Stimulated activated CD8-positive, alpha-beta memory T cell treated with anti-CD3 and anti-CD28 coated beads, Interleukin-15, amount 100 ng/mL, for 4 hours (primary cell): ENCODE measurements around the gene C1RL.

Source experiments
- DNase-seq, 2 donors: peaks; one replicate each; pipeline ENCODE4 v3.0.0-alpha.2; 2020; ENCODE audit warnings: low read depth in 2 of 2

The C1RL gene

DNA sequence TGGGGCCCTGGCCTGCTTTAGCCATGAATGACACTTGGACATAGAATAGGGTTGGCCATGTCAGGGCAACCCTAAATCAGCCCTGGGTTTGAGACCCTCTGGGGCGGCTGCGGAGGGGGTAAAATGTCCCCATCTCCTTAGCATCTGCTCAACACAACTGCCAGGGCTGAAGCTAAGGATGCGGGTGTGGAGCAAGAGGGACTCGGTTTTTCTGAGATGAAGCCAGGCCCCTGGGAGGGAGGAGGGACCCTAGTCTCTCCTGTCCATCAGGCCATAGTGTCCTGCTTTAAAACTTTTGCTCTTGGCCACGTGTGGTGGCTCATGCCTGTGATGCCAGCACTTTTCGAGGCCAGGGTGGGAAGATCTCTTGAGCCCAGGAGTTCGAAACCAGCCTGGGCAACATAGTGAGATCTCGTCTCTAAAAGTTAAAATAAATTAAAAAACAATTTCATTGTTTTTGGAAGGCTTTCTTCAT lies 16.0 kb downstream of the C1RL start:
- DNase-seq = no peak

DNA sequence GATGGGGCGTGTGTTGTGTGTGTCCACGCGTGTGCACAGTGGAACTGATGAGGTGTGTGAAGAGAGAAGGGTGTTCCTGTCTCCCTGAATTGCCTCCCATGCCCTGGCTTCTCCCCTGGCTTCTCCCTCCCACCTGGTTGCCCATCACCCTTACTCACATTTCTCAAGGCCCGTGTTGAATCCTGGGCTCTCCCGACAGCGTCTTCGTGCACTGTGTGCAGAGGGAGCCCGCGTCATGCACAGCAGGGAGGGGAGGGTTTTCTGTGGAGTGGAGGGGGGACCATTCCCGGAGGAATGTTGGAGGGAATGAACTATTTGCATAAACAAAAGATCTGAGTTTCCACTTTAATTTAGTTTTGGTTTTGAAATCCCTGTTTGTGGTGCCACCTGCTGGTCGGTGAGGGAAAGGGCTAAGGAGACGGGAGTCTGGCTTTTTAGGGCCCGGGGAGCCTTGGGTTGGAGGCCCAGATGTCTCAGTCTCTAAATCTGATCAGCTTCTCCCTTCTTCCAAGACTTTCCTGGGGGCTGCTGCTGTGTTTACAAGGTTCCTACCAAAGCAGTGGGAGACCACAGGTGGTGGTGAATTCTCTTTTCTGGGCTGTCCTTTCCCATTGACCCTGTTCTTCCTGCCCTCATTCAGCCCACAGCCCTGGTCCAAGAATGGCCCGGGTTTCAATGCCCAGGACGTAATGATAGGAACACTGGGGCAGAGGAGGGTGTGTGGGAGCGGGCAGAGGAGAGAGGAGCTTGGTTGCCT lies 16.6 kb downstream of the C1RL start, which contains the start of gene C1R:
Gene C1R, minus strand, starts transcription at position 217 of the 757 bp plus-strand sequence. Its CDS starts 57 bp downstream, at position 160.
- DNase-seq = peak in 1 of 2 donors; percentile 32

DNA sequence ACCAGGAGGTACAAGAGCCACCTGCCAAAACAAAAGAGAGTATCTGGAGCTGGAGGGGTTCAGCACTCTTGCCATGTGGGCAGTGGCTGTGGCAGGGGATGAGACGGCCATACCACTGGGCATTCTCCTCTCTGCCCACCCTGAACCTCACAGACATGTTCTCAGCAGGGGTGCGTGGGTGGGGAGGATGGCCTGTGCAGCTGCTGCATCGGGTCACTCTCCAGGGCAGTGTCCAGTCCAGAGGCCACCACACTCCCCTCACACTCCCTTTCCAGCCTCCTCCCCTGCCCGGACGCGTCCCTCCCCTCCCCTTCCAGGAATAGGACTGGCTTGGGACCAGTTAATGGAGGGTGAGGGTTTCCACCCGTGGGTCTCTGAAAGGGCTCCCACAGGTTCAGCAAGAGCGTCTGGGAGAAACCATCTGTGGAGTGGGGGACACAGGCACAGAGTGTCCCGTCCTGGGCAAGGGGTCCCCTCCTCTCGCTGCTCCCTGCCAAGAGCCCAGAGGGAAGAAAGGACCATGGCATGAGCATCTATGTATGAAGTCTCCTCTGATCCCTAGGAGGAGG lies 17.3 kb downstream of the C1RL start:
- no peak for DNase-seq

DNA sequence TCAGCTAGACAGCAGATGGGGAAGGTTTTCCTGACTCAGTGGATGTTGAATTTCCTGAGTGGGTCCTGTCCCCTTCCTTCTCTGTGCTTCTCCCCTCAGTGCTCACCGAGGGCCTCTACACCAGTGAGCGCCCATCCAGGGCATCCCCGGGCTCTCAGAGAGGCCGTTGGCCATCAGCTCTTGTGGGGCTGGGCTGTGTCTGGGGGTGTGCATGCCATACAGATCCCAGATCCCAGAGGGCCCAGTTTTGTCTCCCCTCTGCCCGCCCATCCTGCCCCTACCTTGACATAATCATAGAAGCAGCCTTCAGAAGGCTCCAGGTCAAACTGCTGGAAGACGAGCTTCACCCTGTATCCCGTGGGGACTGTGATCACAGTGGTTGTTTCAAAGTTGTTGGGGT lies 17.8 kb downstream of the C1RL start:
- no peak for DNase-seq

DNA sequence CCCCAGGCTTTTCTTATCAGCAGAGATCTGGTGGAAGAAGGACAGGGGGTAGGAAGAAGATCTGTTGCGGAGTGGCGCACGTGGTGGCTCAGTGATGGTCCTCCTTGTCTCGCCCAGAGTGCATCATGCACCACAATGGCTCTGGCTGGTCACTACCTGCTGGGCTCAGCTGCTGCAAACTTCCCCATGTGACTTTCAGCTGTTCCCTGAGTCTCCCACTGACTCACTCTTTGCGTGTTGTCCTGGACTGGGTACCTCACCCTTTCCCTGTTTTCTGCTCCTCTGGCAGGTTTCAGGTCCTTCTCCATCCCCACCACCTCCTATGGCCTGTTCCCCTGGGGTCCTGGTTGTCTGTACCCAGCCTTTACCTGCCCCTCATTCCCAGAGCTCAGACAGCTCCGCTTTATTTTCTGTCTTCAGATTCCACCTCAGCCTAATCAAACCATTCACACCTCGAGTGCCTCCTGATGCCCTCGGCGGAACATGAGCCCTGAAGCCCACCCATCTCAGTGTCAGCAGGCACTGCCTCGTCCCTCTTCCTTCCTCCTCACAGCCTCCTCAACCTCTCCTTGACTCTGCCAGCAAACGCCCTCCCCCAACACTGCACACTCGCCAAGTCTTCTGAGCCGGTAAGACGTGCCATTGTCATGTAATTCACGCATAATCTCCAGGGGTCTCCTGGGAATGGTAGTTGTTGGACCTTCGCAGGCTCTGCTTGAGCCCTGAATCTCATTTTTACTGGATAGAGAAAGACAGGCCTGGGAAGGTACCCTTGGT lies 18.6 kb downstream of the C1RL start:
- no peak for DNase-seq

DNA sequence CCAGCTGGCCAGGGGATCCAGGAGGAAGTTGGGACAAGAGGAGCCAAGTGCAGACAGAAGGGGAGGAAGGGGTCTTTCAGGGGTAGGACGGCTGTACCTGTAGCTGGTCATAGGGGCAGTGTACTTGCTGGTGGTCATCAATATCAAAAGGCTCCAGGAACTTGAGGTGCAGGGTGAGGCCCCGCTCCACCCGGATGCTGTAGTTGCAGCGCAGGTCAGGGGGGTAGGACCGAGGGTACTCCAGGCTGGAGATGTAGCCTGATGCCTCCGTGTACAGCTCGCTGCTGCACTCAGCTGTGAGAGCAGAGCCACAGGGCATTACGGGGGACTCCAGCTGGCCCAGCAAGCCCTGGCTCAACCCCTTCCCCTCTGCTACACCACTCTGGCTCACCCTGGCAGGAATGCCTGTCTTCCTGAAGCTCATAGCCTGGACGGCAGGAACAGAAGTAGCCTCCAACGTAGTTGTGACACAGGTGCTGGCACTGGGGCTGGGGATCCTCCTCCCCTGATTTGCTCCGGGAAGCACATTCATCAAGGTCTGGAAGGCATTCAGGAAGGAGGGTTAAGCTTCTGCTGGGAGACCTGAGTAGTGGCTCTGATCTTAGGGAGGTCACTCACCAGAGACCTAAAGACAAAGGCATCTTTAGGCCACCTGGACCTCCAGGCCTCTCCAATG lies 19.7 kb downstream of the C1RL start:
- DNase-seq = no peak

DNA sequence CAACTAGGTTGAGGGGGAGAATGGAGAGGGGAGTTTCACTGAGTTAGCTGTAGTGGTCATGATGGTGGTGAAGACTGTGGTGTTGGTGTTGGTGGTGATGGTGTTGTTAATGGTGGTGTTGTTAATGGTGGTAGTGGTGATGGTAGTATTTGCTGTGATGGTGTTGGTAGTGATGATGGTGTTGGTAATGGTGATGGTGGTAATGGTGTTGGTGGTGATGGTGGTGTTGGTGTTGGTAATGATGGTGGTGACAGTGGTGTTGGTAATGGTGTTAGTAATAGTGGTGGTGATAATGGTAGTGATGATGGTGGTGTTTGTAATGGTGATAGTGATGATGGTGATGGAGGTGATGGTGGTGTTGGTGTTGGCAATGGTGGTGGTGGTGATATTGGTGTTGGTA lies 25.9 kb downstream of the C1RL start:
- no peak for DNase-seq

DNA sequence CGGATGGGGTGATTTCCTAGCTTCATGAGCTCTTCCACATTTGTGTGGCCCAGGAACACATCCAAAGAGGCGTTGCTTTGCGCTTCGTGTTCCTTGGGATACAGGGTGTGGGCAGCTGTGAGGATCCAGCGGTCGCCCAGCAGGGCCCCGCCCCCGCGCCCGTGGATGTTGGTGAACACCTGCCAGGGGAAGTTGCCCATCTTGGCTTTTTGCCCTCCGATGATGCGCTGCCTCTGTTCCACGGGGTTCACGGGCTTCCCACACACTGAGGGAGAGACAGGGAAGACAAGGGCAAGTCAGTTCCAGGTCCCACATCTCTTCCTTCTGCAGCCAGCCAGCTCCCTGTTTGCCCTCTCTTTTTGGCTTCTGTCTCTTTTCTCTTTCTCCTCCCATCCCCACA lies 28.0 kb downstream of the C1RL start:
- DNase-seq = no peak

DNA sequence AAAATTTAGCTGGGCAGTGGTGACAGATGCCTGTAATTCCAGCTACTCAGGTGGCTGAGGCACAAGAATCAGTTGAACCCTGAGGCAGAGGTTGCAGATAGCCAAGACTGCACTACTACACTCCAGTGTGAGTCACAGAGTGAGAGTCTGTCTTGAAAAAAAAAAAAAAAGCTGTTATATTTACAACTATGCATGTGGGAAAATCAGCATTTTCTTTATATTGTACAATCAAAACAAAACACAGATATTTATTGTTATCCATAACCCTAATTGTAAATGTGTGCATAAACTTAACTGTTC lies 29.2 kb downstream of the C1RL start:
- DNase-seq = no peak

DNA sequence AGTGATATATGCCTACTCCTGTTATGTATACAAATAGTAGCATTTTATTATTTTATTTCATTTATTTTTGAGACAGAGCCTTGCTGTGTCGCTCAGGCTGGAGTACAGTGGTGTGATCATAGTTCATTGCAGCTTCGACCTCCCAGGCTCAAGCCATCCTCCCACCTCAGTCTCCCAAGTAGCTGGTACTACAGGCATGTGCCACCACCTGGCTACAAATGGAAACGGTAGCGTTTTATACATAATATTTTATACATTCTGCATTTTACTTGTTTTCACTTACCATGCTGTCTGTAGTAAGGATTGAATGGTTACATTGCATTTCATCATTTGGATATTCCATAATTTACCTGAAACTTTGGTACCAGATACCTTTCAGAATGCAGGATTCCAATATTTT lies 30.9 kb downstream of the C1RL start:
- DNase-seq = no peak

DNA sequence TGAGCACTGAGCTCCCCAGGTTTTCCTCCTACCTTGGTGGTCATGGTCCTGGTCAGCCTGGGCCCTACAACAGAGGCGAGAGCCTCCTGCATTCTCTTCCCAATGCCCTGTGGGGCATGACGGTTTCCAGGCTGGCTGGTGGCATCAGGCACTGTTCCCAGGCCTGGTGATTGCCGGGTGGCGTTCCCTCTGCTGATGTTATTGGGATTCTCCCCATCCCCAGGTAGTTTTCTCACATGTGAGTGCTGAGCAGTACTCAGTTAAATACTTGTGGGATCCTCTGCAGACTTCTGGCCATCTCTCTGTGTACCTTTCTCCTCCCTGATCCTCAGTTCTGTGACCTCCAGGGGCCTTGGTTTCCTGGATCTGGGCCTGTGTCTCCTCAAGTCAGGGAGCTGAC lies 32.5 kb downstream of the C1RL start:
- no peak for DNase-seq

DNA sequence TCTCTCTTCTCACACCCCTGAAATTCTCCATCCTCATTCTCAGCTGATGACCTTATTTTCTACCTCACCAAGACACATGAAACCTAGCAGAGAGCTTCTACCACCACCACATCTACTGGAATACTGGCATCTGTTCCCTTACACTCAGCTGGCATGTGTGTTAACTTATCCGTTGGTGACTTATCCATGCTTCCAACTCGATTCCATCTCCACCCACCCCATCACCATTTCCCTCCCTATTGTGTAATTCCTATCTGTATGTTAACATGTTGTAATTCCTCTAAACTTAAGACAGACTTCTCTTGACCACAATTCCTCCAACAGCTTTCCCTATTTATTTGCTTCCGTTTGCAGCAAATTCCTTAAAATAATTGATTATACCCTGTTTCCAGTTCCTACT lies 33.1 kb downstream of the C1RL start:
- no peak for DNase-seq

DNA sequence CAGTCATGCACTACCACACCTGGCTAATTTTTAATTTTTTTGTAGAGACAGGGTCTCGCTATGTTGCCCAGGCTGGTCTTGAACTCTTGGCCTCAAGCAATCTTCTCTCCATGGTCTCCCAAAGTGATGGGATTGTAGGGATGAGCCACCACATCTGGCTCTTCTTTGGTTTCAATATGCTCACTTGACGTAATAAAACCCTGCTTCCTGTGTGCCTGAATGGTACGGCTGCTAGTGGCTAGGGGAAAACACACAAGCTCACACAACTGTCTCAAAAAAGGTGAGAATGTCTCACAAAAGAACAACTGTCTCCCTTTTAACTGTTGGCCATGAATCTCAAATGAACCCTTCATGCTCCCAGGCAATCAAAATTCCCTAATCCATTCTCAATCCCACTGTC lies 33.5 kb downstream of the C1RL start:
- no peak for DNase-seq

DNA sequence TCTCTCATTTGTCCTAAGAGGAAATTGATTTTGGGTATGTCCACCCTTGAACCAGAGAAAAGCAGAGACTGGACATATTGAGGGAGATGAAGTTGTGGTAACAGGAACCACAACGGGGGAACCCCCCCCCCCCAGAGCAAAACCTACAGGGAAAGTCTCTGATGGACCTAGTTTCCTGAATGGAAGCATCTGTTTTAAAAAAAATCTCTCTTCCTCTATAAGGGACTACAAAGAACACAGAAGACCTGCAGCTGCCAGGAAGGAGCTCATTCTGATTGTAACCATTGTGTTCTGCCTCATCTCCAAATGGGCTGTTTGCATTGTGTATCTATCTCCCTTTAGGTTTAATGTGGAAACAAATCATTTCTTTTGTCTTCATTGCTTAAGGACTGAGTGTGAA lies 35.1 kb downstream of the C1RL start:
- no peak for DNase-seq

DNA sequence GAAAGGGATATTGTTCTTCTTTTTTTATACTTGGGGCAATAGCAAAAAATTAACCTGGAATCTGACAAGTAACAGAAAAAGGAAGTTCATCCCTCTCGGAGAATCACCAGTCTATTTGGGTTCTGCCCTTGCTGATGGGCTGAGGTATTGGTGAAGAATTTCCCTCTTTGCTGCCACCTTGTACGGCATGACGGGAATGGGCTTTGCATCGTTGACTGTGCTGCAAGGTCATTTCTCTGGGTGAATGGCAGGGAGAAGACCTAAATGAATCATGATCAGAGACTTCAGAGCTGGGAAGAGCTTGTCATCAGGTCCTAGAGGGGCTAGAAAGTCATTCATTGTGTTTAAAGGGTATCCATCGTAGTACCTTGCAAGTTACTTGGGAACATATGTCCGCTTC lies 36.5 kb downstream of the C1RL start:
- no peak for DNase-seq

DNA sequence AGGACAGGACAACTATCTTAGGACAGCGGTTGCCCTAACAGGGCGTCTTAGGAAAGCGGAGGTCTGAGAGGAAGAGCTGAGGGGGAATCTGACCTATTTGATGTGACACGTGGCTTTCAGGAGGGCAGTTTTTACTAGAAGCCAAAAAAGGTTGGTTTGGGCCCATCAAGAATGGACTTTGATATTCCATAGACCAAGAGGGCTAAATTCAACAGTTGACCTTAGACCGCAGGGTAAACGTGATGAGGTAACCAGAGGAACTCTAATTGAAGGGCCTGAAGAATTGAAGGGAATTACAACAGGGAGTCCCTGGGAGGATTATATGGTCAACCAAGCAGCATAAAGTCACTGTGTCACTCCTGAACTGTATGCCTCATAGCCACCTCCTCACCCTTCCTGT lies 37.0 kb downstream of the C1RL start:
- no peak for DNase-seq

DNA sequence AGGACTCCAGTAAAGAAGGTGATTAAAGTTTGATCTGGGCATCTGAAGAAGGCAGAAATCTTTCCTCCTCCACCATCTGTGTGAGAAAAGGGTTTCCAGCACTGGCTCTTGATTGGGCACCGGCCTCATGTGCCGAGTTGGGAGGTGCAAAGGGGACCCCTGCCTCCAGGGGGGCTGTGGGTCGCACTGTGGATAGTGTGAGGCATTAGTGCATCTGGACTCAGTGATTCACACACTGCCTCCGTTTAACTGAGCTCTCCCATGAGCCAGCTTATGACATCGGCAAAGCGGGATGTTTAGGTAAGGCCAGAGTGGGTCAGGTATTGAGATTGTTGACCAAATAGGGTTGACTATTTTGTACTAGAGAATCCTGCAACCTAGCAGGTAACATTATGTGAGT lies 39.6 kb downstream of the C1RL start:
- no peak for DNase-seq

DNA sequence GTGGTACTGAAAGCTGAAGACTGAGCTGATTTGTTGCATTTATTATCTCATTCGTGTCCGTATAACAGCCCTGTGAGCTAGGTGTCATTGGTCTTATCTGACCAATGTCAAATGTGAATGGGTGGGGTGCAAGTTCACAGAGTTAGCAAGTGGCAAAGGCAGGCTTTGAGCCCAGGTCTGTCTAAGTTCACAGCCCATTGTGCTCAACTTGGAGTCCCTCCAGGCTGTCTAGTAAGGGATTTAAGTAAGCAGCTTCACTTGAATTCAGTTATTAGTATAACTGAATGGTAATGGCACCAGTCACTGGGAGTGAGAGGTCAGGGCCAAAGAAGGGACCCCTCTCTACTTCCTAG lies 40.0 kb downstream of the C1RL start:
- no peak for DNase-seq

DNA sequence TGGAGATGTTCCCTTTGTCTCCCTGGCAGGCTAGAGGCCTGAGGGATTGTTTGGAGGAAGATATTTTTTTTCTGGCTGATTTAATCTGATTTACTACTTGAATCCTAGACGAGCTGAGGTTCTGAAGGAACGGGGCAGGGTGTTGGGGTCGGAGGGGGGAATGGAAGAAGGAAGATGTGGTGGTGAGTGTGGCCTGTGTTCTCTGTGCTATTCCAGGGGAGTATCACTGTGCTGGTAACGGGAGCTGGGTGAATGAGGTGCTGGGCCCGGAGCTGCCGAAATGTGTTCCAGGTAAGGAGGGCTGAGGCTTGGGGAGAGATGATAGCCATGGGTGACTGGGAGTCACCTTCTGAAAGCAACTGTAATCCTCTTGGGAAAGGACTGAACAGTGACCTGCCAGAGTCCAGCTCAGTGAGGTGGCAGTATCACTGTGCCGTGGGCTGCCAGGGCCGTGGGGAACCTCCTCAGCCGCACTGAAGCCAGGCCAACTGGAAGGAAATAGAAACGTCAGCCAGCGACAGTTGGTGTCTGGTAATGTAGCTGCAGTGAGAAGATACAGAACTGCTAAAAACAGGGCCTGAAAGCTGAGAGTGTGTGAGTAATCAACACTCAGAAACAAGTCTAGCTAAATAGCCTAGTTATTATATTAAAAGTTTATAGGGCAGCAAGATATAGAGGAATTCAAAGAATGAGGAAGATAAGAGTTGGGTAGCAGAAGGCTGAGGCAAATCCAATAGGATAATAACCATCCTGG lies 40.6 kb downstream of the C1RL start:
- DNase-seq = no peak

DNA sequence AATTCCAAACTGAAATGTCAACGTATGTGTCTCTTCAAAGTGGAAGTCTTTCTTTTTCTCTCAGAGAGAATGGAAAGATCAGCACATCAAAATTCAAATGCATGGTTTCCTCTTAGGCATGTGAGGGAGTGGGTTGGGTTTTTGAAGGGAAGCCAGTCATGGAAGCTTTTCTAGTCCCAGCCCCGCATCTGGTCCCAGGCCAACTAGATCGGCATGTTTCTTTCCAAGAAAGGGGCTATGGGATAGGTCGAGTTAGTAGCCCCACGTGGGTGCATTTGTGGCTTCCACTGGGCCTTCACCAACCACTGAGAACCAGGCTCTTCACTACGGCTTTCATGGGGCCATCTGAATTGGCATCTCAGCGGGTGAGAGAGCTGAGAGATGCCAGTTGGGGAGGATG lies 41.9 kb downstream of the C1RL start:
- DNase-seq = no peak

DNA sequence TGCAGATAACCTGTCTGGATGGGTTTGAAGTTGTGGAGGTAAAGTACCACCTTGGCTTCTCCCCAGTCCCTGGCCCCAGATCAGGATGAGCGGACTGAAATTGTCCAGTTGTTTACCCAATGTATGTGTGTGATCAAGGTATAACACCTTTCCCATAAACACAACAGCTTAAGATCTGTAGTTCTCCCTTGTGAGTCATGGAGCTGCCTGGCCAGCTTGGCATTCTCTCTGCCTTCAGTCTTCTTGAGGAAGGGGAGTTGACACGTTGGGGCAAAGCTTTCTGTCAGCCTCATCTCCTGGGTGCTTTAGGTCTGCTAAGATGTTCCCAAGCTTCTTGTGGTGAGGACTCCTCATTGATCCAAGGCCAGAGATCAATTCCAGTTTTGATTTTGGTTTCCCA lies 42.4 kb downstream of the C1RL start:
- no peak for DNase-seq

DNA sequence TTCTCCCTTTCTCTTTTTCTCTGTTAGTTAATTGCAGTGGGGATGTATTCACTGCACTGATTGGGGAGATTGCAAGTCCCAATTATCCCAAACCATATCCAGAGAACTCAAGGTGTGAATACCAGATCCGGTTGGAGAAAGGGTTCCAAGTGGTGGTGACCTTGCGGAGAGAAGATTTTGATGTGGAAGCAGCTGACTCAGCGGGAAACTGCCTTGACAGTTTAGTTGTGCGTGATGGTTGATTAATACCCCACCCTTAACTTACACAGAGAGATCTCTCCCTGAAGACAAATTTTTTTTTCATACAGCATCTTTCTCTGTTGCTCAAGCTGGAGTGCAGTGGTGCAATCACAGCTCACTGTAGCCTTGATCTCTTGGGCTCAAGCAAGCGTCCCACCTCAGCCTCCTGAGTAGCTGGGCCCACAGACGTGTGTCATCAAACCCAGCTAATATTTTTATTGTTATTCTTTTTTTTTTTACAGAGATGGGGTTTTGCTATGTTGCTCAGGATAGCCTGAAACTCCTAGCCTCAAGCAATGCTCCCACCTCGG lies 43.9 kb downstream of the C1RL start:
- DNase-seq = no peak
